Fibroblast of skin of left quadriceps (primary cell): ENCODE results near the gene MAN2A1.

Source experiments
- DNase-seq, 2 experiments: peaks; one replicate each; pipeline ENCODE4 v3.0.0-alpha.2; 2013; ENCODE audit warnings: low read depth in 2 of 2

MAN2A1 gene

GRCh38 chr5:109689740-109690241 is at the start of gene MAN2A1:
MAN2A1 (plus strand) TSS chr5:109689927; CDS start chr5:109690418, 491 bp downstream.
- no peak for DNase-seq

- DNase-seq: no peak
Measured at GRCh38 chr5:109640976-109641375, 48.8 kb upstream of the MAN2A1 start.

GRCh38 chr5:109643791-109644350 is 45.9 kb upstream of the MAN2A1 start:
- DNase-seq: no peak

- DNase-seq: no peak
Measured at GRCh38 chr5:109644829-109645228, 44.9 kb upstream of the MAN2A1 start.

- no peak for DNase-seq
Measured at GRCh38 chr5:109645707-109646192, 44.0 kb upstream of the MAN2A1 start.

- DNase-seq: no peak
Measured at GRCh38 chr5:109649318-109649717, 40.4 kb upstream of the MAN2A1 start.

GRCh38 chr5:109650493-109650892 is 39.2 kb upstream of the MAN2A1 start:
- DNase-seq: no peak

GRCh38 chr5:109652096-109652495 is 37.6 kb upstream of the MAN2A1 start:
- DNase-seq: no peak

- DNase-seq: no peak
Measured at GRCh38 chr5:109653042-109653441, 36.7 kb upstream of the MAN2A1 start.

GRCh38 chr5:109653561-109654239 is 36.0 kb upstream of the MAN2A1 start:
- no peak for DNase-seq

- DNase-seq: no peak
Measured at GRCh38 chr5:109654455-109654854, 35.3 kb upstream of the MAN2A1 start.

GRCh38 chr5:109655841-109656240 is 33.9 kb upstream of the MAN2A1 start:
- DNase-seq: peak in 1 of 2 experiments; percentile 4

GRCh38 chr5:109656829-109657228 is 32.9 kb upstream of the MAN2A1 start:
- peak; percentile 63 to 65 for DNase-seq

- no peak for DNase-seq
Measured at GRCh38 chr5:109659901-109660300, 29.8 kb upstream of the MAN2A1 start.

- DNase-seq: no peak
Measured at GRCh38 chr5:109660301-109660700, 29.4 kb upstream of the MAN2A1 start.

- DNase-seq: no peak
Measured at GRCh38 chr5:109668237-109668636, 21.5 kb upstream of the MAN2A1 start.

GRCh38 chr5:109668668-109669422 is 20.9 kb upstream of the MAN2A1 start:
- DNase-seq: no peak

- no peak for DNase-seq
Measured at GRCh38 chr5:109669991-109670706, 19.6 kb upstream of the MAN2A1 start.

GRCh38 chr5:109671136-109671535 is 18.6 kb upstream of the MAN2A1 start:
- DNase-seq: no peak

GRCh38 chr5:109674596-109674995 is 15.1 kb upstream of the MAN2A1 start:
- no peak for DNase-seq

GRCh38 chr5:109676920-109677319 is 12.8 kb upstream of the MAN2A1 start:
- no peak for DNase-seq

GRCh38 chr5:109678447-109678846 is 11.3 kb upstream of the MAN2A1 start:
- no peak for DNase-seq
